Measurements from ENCODE around the gene G0S2. TPM values are rescaled to one million over a fixed set of nuclear protein-coding genes. Genes with fewer than 3 reads are reported as not detected.

The G0S2 gene
- polyA plus RNA-seq, 1 donor from 2014 or later = 0.33 TPM

GRCh38 chr1:209703834-209704504, 28.8 kb downstream of the G0S2 start (continued):
- TF ChIP-seq, protein P1, sequence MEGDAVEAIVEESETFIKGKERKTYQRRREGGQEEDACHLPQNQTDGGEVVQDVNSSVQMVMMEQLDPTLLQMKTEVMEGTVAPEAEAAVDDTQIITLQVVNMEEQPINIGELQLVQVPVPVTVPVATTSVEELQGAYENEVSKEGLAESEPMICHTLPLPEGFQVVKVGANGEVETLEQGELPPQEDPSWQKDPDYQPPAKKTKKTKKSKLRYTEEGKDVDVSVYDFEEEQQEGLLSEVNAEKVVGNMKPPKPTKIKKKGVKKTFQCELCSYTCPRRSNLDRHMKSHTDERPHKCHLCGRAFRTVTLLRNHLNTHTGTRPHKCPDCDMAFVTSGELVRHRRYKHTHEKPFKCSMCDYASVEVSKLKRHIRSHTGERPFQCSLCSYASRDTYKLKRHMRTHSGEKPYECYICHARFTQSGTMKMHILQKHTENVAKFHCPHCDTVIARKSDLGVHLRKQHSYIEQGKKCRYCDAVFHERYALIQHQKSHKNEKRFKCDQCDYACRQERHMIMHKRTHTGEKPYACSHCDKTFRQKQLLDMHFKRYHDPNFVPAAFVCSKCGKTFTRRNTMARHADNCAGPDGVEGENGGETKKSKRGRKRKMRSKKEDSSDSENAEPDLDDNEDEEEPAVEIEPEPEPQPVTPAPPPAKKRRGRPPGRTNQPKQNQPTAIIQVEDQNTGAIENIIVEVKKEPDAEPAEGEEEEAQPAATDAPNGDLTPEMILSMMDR (IDR thresholded peaks at IDR 0.05; ENCODE audit: poor library complexity, severe bottlenecking) = no peak
- no peak for TF ChIP-seq SMC3 (conservative IDR thresholded peaks at IDR 0.05; ENCODE audit: poor library complexity)
- no peak for TF ChIP-seq TAF1 (IDR thresholded peaks at IDR 0.05; ENCODE audit: low read depth)

DNA sequence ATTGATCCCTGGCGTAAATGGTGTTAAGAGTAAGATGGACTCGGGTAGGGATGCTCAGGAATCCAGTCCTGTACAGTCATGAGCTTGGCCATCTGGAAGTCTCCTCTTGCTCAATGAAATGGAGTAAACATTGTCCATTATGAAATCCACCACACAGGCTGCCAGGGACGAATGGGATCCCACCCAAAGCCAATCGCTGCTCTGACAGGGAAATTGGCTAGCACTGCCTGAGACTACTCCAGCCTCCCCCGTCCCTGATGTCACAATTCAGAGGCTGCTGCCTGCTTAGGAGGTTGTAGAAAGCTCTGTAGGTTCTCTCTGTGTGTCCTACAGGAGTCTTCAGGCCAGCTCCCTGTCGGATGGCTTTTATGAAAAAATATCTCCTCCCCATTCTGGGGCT, 29.4 kb downstream of the G0S2 start, which contains the start of gene HSD11B1:
HSD11B1 (plus strand) TSS at position 263 of the 400 bp plus-strand sequence; CDS start at position 360, 97 bp downstream.
- Histone ChIP-seq H3K9ac (ENCODE audit: low read length) (no peak within 1 kb of the TSS), H3K27ac (ENCODE audit: low read length) (no peak within 1 kb of the TSS), H3K79me2 (replicated peaks; ENCODE audit: insufficient read depth, low read length) (no peaks in the 10 kb centered on the region), H4K20me1 (ENCODE audit: insufficient read depth) (no peaks in the 10 kb centered on the region), H3F3A (ENCODE audit: insufficient read depth, low read length, poor library complexity, severe bottlenecking) (no peaks in the 10 kb centered on the region), H3K9me2 (ENCODE audit: insufficient read depth, low read length) (no peaks in the 10 kb centered on the region), H3K4me2 (ENCODE audit: low read length) (no peak within 1 kb of the TSS), H2AFZ (ENCODE audit: low read depth, low read length) (no peak within 1 kb of the TSS), H3K36me3 (ENCODE audit: insufficient read depth, low read length) (no peaks in the 10 kb centered on the region), H3K9me3 (ENCODE audit: low read length) (no peaks in the 10 kb centered on the region), H3K27me3 (ENCODE audit: insufficient read depth, low read depth, low read length) (no peaks in the 10 kb centered on the region), H3K4me3 (ENCODE audit: low read length) (no peak within 1 kb of the TSS)
- TF ChIP-seq, protein P1 (IDR thresholded peaks at IDR 0.05; ENCODE audit: poor library complexity, severe bottlenecking) = no peak
- TF ChIP-seq EZH2 (IDR thresholded peaks at IDR 0.05; ENCODE audit: borderline replicate concordance, insufficient read depth, low read length, poor library complexity, severe bottlenecking) = no peak
- TF ChIP-seq MXI1 (conservative IDR thresholded peaks at IDR 0.05; ENCODE audit: poor library complexity, severe bottlenecking) = no peak
- TF ChIP-seq POLR2AphosphoS5 (IDR thresholded peaks at IDR 0.05) = no peak
- no peak for TF ChIP-seq EP300 (conservative IDR thresholded peaks at IDR 0.05; ENCODE audit: poor library complexity, severe bottlenecking)
- TF ChIP-seq SMC3 (conservative IDR thresholded peaks at IDR 0.05; ENCODE audit: poor library complexity) = no peak

DNA sequence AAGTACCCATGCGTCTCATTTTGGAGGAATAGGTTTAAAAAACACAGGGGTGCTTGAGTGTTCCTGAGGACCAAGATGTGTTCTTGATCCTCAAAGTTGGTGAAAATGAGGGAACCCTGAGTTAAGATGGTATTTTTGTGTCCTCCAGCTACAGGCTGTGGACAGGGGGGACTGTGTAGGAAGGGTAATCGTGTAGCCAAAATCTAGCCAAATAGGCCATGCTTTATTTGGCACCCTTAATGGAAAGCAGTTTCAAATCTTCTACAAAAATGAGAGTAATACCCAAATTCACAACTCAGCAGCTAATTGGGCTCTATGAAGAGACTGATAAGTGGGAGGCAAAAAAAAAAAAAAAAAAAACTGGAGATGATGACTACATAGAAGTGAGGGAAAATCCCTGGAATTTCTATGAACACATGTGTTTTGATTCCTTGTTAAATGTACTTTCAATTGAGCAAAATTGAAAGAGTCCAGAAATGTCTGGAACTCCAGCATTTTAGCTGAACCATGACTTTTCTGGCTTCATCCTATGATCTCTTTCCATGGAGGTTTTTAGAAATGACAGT, 29.9 kb downstream of the G0S2 start:
- H3K36me3 ChIP-seq (ENCODE audit: insufficient read depth, low read length) = no peaks in the 10 kb centered on the region
- H3K4me3 ChIP-seq (ENCODE audit: low read length) = no peak overlapping the region
- no peak for TF ChIP-seq REST (IDR thresholded peaks at IDR 0.05; ENCODE audit: borderline replicate concordance)
- TF ChIP-seq EZH2 (IDR thresholded peaks at IDR 0.05; ENCODE audit: borderline replicate concordance, insufficient read depth, low read length, poor library complexity, severe bottlenecking) = no peak
- no peak for TF ChIP-seq EP300 (conservative IDR thresholded peaks at IDR 0.05; ENCODE audit: poor library complexity, severe bottlenecking)
- no peak for TF ChIP-seq TAF1 (IDR thresholded peaks at IDR 0.05; ENCODE audit: low read depth)
- no peak for TF ChIP-seq SMC3 (conservative IDR thresholded peaks at IDR 0.05; ENCODE audit: poor library complexity)
- TF ChIP-seq POLR2AphosphoS5 (IDR thresholded peaks at IDR 0.05) = no peak
- TF ChIP-seq RAD21 (conservative IDR thresholded peaks at IDR 0.05) = no peak
- TF ChIP-seq MXI1 (conservative IDR thresholded peaks at IDR 0.05; ENCODE audit: poor library complexity, severe bottlenecking) = no peak
- no peaks in the 10 kb centered on the region for H3F3A ChIP-seq (ENCODE audit: insufficient read depth, low read length, poor library complexity, severe bottlenecking)
- H2AFZ ChIP-seq (ENCODE audit: low read depth, low read length) = no peak overlapping the region
- H3K9me3 ChIP-seq (ENCODE audit: low read length) = no peaks in the 10 kb centered on the region
- no peak overlapping the region for H3K4me2 ChIP-seq (ENCODE audit: low read length)
- H3K9me2 ChIP-seq (ENCODE audit: insufficient read depth, low read length) = no peaks in the 10 kb centered on the region
- no peak overlapping the region for H3K9ac ChIP-seq (ENCODE audit: low read length)
- H3K27me3 ChIP-seq (ENCODE audit: insufficient read depth, low read depth, low read length) = no peaks in the 10 kb centered on the region
- no peaks in the 10 kb centered on the region for H3K79me2 ChIP-seq (replicated peaks; ENCODE audit: insufficient read depth, low read length)
- H3K27ac ChIP-seq (ENCODE audit: low read length) = no peak overlapping the region
- H4K20me1 ChIP-seq (ENCODE audit: insufficient read depth) = no peaks in the 10 kb centered on the region

Measured in neural cell (in vitro differentiated cells).